ENCODE measurements around the gene MYO9B.

Gene MYO9B

GRCh38 chr19:17125062-17125727 lies 49.6 kb downstream of the MYO9B start:
- H3K4me3 Mint-ChIP-seq, result peak overlapping the region in 1 of 3 experiments; percentile 41
- no peaks in the 10 kb centered on the region for H3K27me3 Mint-ChIP-seq (ENCODE audit: low read depth)
- no peak for TF ChIP-seq CTCF (IDR thresholded peaks at IDR 0.05; ENCODE audit: unreplicated experiment in 3 of 3)
- H3K36me3 Mint-ChIP-seq (ENCODE audit: low read depth), result peaks cover 10% of the 10 kb centered on the region
- H3K27ac Mint-ChIP-seq, result peak overlapping the region; percentile 23 to 84 (median 84)
- no peaks in the 10 kb centered on the region for H3K9me3 Mint-ChIP-seq
- H3K4me1 Mint-ChIP-seq, result peaks cover 16% of the 10 kb centered on the region

- Mint-ChIP-seq H3K27me3 (ENCODE audit: low read depth) (no peaks in the 10 kb centered on the region), H3K4me1 (peaks cover 19% of the 10 kb centered on the region), H3K27ac (peak overlapping the region; percentile 59 to 89 (median 84)), H3K9me3 (no peaks in the 10 kb centered on the region), H3K4me3 (peak overlapping the region in 2 of 3 experiments; percentile 47 to 52), H3K36me3 (ENCODE audit: low read depth) (peaks cover 9% of the 10 kb centered on the region)
- TF ChIP-seq CTCF (IDR thresholded peaks at IDR 0.05; ENCODE audit: unreplicated experiment in 3 of 3), result no peak
These were observed 50.4 kb downstream of the MYO9B start for GRCh38 chr19:17125728-17126677.

- Mint-ChIP-seq H3K4me1 (peaks cover 20% of the 10 kb centered on the region), H3K27ac (no peak overlapping the region), H3K27me3 (ENCODE audit: low read depth) (no peaks in the 10 kb centered on the region), H3K36me3 (ENCODE audit: low read depth) (peaks cover 3% of the 10 kb centered on the region), H3K9me3 (no peaks in the 10 kb centered on the region), H3K4me3 (no peak overlapping the region)
- no peak for TF ChIP-seq CTCF (IDR thresholded peaks at IDR 0.05; ENCODE audit: unreplicated experiment in 3 of 3)
These were observed 52.1 kb downstream of the MYO9B start for GRCh38 chr19:17127671-17128070.

GRCh38 chr19:17128403-17128802 lies 52.8 kb downstream of the MYO9B start:
- Mint-ChIP-seq H3K27me3 (ENCODE audit: low read depth) (no peaks in the 10 kb centered on the region), H3K9me3 (no peaks in the 10 kb centered on the region), H3K4me3 (no peak overlapping the region), H3K27ac (no peak overlapping the region), H3K36me3 (ENCODE audit: low read depth) (peaks cover 3% of the 10 kb centered on the region), H3K4me1 (peaks cover 20% of the 10 kb centered on the region)
- TF ChIP-seq CTCF (IDR thresholded peaks at IDR 0.05; ENCODE audit: unreplicated experiment in 3 of 3), result no peak

- H3K4me1 Mint-ChIP-seq, result peaks cover 21% of the 10 kb centered on the region
- TF ChIP-seq CTCF (IDR thresholded peaks at IDR 0.05; ENCODE audit: unreplicated experiment in 3 of 3), result no peak
- no peak overlapping the region for H3K4me3 Mint-ChIP-seq
- H3K36me3 Mint-ChIP-seq (ENCODE audit: low read depth), result peaks cover 3% of the 10 kb centered on the region
- H3K27me3 Mint-ChIP-seq (ENCODE audit: low read depth), result no peaks in the 10 kb centered on the region
- no peak overlapping the region for H3K27ac Mint-ChIP-seq
- H3K9me3 Mint-ChIP-seq, result no peaks in the 10 kb centered on the region
These were observed 53.2 kb downstream of the MYO9B start for GRCh38 chr19:17128820-17129219.

All from nephron (organoid).